HG03095 (cell line): Measurements from ENCODE around the gene RSL24D1.

Experiments
- ATAC-seq: cut with Tn5 transposase; IDR thresholded peaks from one replicate; pipeline ENCODE4 v1.9.1; 2021; ENCODE audit warnings: moderate library complexity; ENCODE audit not compliant: unreplicated experiment

RSL24D1 gene

DNA sequence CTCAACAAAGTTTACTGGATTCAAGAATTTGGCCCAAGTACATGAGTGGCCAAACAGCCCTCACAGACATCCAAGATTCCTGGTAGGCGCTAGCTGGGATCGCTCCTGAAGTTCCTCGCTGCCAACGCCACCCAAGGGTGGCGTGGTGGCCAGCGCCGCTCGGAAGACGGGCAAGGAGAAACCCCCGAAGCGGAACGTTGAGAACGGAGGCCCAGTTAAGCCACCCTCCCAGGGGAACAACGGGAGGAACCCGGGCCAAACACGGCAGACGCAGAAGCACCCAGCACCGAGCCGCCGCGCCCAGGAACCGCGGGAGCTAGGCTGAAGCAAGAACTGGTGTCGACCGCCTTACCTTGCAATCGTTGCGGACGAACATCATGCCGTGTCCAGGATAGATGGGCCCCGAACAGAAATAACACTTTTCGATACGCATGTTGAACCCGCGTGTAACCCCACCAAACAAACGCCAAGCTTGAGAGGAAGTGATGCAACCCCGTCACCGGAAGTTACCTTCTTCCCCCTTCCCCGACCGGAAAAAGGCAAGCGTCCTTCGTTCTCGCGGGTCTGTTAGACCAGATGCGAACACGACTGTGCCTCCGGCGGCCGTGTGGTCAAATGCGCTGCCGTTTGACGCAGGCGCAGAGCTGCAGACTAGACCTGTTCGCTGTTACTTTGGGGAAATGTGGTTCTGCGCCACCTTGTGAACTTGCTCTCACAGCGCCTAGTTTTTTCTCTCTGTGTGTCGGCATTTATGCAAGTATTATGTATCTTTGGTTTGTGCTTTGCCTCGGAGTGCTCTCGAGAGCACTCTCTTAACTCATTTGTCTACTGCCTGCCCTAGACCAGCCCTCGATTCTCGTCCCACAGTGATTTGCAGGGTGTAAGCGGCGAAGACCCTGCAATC lies at the start of gene RSL24D1:
TSS of gene RSL24D1 (minus strand) at position 484 of the 904 bp plus-strand sequence. CDS start at position 433, 51 bp downstream.
- peak; percentile 95 for ATAC-seq

DNA sequence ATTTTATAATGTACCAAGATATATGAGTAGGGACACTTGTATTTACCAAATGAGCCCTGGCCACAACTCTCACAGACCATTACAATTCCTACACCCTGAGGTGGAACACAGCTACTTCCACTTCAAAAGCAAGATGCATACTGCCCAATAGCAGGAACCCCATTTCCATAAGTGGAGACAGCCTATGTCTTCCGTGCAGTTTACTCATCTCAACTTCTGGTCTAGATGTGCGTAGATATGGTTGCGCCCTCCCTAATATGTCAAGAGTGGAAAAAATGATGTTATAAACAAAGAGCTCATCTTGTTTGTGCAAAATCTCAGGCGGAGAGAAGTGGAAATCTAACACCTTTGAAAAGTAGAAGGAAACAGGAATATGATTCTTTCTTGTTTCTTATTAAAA lies 48.3 kb upstream of the RSL24D1 start:
- ATAC-seq: no peak

DNA sequence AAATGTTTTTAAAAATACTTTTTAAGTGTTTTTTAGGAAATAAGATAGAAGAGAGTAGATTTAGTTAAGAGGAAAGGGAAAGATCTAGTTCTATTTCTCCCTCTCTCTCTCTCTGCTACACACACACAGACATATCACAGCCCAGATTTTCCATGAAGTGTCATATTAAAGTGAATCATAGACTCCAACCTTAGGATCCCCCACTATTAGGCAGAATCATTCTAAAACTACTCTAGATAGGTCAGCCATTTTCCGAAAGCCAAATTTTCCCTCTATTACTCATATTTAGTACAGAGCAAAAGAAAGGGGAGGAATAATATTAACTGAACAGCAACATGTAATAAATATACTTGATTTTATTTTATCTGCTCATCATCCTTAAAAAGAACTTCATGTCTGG lies 45.1 kb upstream of the RSL24D1 start:
- no peak for ATAC-seq

DNA sequence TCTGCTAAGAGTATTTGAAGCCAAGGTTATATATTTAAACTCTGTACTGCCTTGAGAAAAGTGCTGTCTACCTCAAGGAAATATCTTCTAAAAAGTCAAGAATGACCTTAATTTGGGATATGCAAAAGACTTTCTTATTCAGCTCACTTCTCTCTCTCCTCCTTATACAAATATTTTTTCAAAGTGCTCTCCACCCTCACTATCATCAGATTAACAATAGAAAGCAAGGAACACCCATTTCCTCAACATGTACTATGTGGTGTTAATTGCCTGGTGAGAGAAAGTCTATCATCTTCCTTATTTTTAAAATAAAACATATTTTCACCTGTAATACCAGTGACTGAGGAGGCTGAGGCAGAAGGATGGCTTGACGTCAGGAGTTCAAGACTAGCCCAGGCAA lies 44.4 kb upstream of the RSL24D1 start:
- ATAC-seq: no peak

DNA sequence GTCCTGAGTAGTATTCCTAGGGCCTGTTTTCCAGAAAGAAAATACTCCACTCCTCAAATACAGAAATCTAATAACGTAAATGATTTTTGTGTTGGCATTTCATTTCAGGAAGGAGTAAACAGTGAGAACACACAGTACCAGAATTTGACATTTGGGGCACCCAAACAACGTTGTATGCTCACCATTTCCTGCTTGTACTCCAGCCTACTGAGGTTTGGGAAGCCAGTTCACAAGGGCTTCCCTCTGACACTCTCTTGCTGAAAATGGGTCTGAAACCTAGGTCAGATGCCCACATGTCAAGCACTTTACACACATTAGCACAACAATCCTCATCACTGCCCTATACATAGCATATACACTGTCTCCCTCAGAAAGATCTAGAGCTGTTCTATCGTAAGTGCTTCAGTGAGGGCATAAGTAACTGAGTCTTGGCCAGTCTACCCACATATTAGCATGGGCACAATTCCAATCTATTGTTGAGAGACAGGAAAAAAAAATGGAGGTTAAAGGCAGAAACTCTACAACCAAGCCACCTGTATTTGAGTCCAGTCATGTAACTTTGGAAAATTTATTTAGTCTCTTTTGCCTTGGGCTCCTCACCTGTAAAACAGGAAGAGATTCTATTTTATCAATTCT lies 43.5 kb upstream of the RSL24D1 start:
- ATAC-seq: no peak

DNA sequence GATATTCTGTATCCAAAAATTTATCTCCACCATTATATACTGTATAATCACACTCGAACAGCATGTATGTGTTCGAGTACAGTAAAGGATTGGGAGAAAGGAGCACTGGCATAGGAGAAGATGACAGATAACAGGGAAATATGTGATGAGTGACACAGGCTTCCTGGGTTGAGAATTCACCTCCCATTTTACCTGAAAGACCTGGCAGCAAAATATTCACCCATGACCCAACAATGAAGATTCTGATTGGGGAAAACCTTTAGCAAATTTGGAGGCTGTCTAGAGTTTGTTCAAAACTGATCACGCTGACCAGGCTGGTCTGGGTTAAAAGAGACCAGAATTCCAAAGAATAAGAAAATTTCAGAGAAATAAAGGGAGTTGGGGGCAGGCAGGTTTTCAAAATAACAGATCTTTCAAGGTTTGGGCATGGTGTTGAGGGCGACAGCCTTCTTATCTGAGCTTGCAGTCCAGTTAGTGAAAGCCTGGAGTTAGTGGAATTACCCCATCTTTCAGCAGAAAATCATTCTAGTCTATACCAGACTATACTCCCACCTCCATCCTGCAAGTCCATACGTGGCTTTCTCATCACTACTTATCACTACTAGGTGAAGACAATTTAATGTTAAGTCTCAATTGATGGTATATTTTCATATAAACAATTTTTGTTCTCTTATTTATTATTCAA lies 42.8 kb upstream of the RSL24D1 start:
- no peak for ATAC-seq

DNA sequence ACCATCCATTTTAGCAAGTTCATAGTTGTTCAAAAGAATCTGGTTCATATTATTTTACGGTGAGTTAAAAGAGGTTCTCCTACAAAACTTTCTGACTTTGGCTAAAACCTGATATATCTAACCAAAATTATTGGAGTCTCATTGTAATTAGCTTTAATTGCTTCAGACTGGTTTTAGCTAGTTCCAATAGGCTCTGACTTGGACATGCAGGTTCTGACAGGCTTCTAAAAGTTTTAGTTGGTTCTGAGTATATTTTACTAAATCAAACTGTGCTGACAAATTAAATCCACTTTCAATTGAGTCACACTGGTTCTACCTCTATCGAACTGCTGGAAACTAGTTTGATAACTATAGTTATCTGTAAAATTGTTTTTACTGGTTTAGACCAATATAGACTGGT lies 42.1 kb upstream of the RSL24D1 start:
- no peak for ATAC-seq

DNA sequence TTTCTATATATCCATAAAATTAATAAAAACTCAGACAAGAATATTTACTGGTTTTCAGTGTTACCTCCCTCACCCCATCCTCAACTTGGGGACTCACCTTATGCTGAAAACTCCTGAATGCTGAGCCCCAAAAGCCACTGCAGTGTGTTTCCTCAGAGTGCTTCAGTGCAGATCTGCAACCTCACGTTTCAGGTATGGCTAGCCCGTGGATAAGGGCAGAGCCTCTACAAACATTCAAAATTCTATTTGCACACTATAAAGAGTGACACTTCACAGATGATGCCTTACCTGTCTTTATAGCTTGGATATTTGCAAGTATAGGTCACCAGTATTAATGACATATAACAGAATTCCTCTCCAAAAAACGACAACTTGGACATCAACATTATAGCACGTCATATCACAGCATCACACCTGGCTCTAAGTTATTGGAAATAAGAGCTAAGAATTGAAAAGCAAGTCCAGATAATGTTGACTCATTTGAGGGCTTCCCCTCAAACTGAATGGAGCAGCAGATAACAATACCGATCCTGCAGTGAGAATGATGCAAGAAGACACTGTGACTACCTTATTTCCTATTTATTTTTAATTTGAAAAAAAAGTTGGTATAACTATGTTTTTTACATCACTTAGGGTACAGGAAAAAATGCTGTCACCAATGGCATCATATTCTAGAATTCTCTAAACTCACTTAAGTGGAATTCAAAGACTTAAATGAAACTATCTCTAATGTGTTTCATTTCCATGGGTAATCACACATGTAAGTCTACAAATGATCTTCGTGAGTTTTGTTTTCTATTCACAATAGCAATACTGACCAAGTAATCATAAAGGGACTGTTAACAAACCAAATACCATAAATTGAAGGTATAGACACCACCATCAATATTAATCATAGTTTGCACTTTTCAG lies 40.7 kb upstream of the RSL24D1 start:
- no peak for ATAC-seq

DNA sequence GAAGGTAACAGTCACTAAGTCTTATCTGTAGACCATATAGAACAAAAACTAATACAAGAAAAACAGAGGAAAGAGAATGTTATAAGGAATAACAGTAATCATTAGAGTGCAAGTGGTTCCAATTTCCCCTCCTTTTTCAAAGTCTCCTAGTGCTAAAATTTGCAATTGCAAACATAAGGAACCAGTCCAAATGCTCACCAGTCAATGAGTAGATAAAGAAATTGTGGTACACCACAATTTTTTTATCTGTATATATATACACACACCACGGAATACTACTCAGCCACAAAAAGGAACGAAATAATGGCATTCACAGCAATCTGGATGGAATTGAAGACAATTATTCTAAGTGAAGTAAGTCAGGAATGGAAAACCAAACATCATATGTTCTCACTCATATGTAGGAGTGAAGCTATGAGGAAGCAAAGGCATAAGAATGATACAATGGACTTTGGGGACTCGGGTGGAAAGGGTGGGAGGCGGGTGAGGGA lies 38.9 kb upstream of the RSL24D1 start:
- ATAC-seq: no peak

DNA sequence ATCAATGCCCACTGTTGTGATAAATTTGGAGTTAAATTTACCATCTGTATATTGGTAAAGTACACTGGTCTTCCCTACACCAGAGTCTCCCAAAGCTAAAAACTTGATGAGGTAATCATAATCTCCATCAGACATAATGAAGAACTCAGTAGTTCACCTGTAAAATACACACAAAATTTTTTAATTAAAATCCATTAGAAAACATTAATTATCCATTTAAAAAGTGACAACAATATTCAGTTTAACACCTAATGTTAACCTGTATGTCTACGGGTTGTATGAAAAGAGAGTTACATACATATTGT lies 38.0 kb upstream of the RSL24D1 start:
- no peak for ATAC-seq

DNA sequence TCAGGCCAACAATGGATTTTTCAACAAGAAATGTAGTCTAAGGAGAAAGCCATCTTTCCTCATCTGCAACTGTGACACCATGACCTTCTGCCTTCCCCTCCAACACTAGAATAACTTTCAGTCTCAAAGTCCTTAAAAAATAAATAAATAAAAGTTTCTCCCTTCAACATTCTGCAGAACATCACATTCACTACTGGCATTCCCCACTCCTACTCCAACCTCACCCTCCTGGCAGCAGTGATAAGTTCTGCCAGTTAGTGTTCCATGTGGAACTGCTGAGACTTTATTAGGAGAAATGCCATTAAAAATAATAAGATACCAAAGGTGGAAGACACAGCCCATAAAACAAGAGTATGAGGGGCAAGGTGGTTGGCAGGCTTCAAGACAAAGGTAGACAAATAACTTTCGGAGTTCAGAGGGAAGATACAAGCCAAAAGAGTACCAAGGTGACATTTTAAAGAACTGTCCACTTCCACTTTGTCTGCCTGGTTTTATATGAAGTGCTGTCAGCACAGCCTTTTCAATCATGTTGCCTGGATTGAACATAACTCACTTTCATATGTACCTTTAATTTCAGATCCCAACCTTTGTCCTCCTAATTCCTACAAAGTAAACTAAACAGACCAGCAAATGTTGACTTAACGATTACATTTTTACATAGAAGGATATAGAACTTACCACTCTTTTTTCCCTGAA lies 37.5 kb upstream of the RSL24D1 start:
- no peak for ATAC-seq

DNA sequence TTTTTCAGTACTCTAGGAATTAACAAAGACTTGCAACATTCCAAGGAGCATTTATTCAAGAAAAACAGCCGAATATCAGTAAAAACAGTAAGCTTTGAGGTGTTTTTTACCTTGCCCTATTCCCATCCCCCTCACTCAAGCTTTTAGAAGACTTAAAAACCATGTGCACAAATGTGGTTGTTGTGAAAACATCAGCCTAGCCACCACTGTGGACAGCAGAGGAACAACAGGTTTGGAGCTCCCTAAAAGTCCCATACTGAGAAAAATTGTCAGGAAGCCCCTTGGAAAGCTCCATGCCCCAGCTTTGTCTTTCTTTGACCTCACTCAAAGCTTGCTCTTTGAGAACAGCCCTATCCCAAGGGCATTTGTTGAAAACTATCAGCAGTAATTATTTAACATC lies 34.7 kb upstream of the RSL24D1 start:
- no peak for ATAC-seq

DNA sequence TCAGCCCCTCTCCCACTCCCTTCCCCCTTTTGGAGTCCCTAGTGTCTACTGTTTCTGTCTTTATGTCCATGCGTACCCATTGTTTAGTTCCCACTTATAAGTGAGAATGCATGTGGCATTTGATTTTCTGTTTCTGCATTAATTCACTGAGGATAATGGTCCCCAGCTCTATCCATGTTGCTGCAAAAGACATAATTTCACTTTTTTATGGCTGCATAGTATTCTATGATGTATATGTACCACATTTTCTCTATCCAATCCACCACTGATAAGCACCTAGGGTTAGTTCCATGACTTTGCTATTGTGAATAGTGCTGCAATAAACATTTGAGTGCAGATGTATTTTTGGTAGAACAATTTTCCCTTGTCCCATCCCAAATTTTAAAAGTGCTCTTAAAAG lies 34.2 kb upstream of the RSL24D1 start:
- ATAC-seq: no peak

DNA sequence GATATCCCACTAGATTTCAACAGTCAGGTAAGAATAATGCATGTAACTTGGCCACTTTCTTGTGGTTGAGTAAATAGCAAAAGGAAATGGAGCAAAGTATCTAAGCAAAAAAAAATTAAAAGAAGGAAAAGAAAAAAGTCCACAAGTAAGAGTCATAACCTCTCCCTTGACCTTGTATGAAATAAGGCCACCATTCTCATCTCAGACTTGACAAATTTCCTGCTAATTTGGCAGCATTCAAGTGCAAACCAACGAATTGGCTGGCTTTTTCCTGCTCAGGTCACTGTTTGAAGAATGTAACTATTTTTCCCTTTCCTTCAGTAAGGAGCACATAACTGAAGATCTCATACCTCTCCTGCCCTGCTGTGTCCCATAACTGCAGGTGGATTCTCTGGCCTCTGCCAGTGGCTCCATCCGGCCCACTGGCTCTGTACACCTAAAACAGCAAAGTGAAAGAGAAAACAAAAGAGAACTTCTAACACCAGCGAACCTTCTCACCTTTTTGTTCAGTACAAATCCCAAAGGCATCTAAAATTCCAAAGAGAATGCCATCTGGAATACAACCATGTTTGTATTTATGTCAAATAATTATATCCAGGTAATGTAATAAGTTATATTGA lies 33.4 kb upstream of the RSL24D1 start:
- no peak for ATAC-seq

DNA sequence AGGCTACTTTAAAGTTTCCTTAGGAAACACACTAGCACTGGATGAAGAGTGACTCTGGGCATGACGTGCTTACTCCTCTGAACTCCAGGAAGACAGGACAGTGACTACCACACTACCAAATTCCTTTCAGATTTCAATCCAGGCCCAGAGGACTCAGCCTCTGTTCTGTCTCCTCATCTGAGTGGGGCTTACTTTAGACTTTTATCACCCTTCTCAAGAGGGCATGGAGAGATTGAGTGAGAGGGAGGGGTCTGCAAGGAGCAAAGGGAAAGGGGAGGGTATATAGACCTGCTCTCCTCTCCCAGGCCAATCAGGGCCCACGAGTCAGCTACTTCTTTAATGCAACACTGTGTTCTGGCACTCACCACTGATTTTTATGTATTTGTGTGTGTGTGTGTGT lies 29.4 kb upstream of the RSL24D1 start:
- ATAC-seq: no peak

DNA sequence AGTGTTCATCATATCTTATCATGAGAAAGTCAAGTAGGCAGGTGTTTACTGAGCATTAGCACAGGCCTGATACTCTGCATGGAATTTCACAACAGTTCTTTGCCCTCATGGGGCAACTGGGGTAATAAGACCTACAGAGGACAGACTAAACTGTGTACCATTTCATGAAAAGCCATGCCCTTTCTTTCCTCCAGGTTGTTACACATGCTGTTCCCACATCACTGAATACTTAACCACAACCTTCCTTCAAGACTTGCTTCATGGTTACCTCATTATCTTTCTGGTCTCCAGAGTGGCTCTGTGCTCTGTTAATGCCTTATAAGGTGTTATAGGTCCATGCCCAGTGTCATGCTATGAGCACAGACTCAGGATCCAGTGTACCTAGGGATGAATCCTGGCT lies 28.2 kb upstream of the RSL24D1 start:
- ATAC-seq: no peak

DNA sequence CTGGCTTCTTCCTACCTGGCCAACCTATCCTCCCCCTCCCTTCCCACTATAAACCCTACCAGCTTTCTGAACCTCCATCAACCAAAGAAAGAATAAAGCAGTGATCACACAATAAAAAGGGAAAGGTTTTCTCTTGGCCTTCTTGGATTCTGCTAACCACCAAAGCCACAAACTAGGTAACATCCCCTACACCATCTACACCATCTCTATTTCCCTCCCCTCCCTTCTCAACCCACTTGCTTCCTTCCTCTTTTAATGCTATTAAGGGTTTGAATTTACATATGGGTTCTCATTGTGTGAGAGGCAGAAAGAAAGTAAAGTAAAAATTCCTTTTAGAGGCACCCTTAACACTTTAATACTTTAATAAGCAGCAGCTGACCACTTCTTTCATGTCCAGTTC lies 25.8 kb upstream of the RSL24D1 start:
- ATAC-seq: peak; percentile 57

DNA sequence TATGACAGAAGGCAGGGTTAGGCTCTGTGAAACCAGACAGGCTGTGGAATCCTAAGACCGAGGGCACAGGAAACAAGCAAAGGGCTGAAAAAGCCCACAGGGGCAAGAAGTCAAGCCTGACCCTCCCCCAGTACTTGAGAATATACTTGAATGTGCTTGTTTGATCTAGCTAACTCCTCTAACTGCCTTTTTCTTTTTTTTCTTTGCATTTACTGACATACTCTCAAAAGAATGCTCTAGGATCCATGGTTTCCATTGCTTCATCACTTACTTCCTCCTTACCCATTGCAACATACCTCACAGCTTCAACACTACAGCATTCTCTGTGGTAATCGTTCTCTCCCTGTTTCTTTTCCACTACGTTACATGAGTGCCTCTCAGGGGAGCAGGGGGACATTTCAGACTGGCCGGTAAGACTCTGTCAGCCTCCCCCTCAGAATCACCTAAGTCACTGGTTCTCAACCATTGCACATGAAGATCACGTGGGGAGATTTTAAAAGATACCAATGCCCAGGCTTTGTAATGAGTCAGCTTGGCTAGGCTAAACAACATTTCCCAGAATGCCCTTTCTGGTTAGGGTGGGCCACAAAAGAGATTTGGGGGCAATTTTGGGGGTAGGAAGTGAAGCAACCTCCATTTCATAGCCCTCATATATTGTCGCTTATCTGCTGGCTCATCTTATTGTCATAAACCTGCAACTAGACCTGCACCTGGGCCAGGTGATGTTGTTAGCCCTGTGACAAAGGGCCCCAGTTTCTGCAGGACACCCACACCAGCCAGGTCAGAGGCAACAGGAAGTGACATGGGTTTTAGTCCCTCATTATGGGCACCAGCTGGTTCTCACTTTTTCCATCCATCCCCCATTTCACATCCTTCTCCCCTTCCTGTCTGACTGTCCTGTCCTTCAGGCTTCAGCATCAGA lies 24.6 kb upstream of the RSL24D1 start:
- peak; percentile 54 for ATAC-seq

DNA sequence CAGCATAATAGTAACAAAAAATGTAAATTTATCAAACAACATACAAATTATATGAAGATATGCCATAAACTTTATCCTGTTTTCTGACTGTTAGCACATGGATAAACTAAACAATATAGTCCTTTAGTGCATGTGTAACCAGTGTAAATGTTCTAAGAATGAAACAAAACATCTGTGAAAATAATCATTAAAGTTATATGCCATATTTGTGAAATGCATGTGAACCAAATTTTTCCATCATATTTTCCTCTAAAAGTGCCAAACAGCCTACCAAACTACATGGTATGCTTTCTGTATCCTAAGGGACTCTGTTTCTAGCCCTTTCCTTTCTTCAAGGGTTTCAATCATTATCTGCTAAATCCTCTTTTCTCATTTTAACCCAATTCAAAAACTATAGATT lies 23.9 kb upstream of the RSL24D1 start:
- no peak for ATAC-seq
